HEK293 (cell line): ENCODE results near the gene PEX7.

Source experiments
- KLF8 ChIP-seq: fragments of 450-650 bp; formaldehyde crosslinking; IDR thresholded peaks from 2 replicates; pipeline ENCODE4 v1.5.1; 2016; ENCODE audit warnings: missing biosample characterization, missing genetic modification characterization
- OVOL3 ChIP-seq: fragments of 450-650 bp; formaldehyde crosslinking; IDR thresholded peaks from 2 replicates; pipeline ENCODE4 v1.5.1; 2016; ENCODE audit warnings: missing biosample characterization, missing genetic modification characterization
- PRDM4 ChIP-seq: fragments of 450-650 bp; formaldehyde crosslinking; IDR thresholded peaks from 2 replicates; pipeline ENCODE4 v1.5.1; 2017; ENCODE audit warnings: missing biosample characterization, missing genetic modification characterization
- ZBTB17 ChIP-seq: fragments of 450-650 bp; formaldehyde crosslinking; IDR thresholded peaks from 2 replicates; pipeline ENCODE4 v1.5.1; 2016; ENCODE audit warnings: missing biosample characterization, missing genetic modification characterization
- ZFP37 ChIP-seq: fragments of 450-650 bp; formaldehyde crosslinking; IDR thresholded peaks from 2 replicates; pipeline ENCODE4 v1.5.1; 2016; ENCODE audit warnings: missing biosample characterization, missing genetic modification characterization
- ZNF112 ChIP-seq: fragments of 450-650 bp; formaldehyde crosslinking; IDR thresholded peaks from 2 replicates; pipeline ENCODE4 v1.5.0; 2017; ENCODE audit warnings: missing biosample characterization, missing genetic modification characterization
- ZNF138 ChIP-seq: fragments of 450-650 bp; formaldehyde crosslinking; IDR thresholded peaks from 2 replicates; pipeline ENCODE4 v1.5.1; 2016; ENCODE audit warnings: missing biosample characterization, missing genetic modification characterization, borderline replicate concordance
- ZNF148 ChIP-seq: fragments of 450-650 bp; formaldehyde crosslinking; IDR thresholded peaks from 2 replicates; pipeline ENCODE4 v1.5.0; 2017; ENCODE audit warnings: missing biosample characterization, missing genetic modification characterization, borderline replicate concordance
- ZNF174 ChIP-seq: fragments of 450-650 bp; formaldehyde crosslinking; IDR thresholded peaks from 2 replicates; pipeline ENCODE4 v1.5.0; 2017; ENCODE audit warnings: missing biosample characterization, mild to moderate bottlenecking, missing genetic modification characterization
- ZNF184 ChIP-seq: fragments of 450-650 bp; IDR thresholded peaks from 2 replicates; pipeline ENCODE4 v1.5.1; 2018; ENCODE audit warnings: missing biosample characterization, mild to moderate bottlenecking, missing genetic modification characterization
- ZNF211 ChIP-seq: fragments of 450-650 bp; formaldehyde crosslinking; IDR thresholded peaks from 2 replicates; pipeline ENCODE4 v1.5.1; 2016; ENCODE audit warnings: low read depth, missing biosample characterization, missing genetic modification characterization
- ZNF23 ChIP-seq: fragments of 450-650 bp; formaldehyde crosslinking; IDR thresholded peaks from 2 replicates; pipeline ENCODE4 v1.5.1; 2016; ENCODE audit warnings: missing biosample characterization, missing genetic modification characterization, borderline replicate concordance
- ZNF266 ChIP-seq: fragments of 450-650 bp; formaldehyde crosslinking; IDR thresholded peaks from 2 replicates; pipeline ENCODE4 v1.5.1; 2016; ENCODE audit warnings: missing biosample characterization, missing genetic modification characterization, low read depth
- ZNF280D ChIP-seq: fragments of 450-650 bp; formaldehyde crosslinking; IDR thresholded peaks from 2 replicates; pipeline ENCODE4 v1.5.1; 2016; ENCODE audit warnings: missing biosample characterization, missing genetic modification characterization
- ZNF324 ChIP-seq: fragments of 450-650 bp; formaldehyde crosslinking; IDR thresholded peaks from 2 replicates; pipeline ENCODE4 v1.5.1; 2016; ENCODE audit warnings: missing biosample characterization, missing genetic modification characterization
- ZNF335 ChIP-seq: fragments of 450-650 bp; formaldehyde crosslinking; conservative IDR thresholded peaks from 2 replicates; pipeline ENCODE4 v1.5.1; 2016; ENCODE audit warnings: missing biosample characterization, missing genetic modification characterization
- ZNF362 ChIP-seq: fragments of 450-650 bp; formaldehyde crosslinking; IDR thresholded peaks from 2 replicates; pipeline ENCODE4 v1.5.1; 2016; ENCODE audit warnings: missing biosample characterization, missing genetic modification characterization
- ZNF423 ChIP-seq: fragments of 450-650 bp; formaldehyde crosslinking; IDR thresholded peaks from 2 replicates; pipeline ENCODE4 v1.5.1; 2016; ENCODE audit warnings: missing biosample characterization, missing genetic modification characterization
- ZNF48 ChIP-seq: fragments of 450-650 bp; formaldehyde crosslinking; IDR thresholded peaks from 2 replicates; pipeline ENCODE4 v1.5.1; 2016; ENCODE audit warnings: missing biosample characterization, missing genetic modification characterization
- ZNF501 ChIP-seq: fragments of 450-650 bp; formaldehyde crosslinking; IDR thresholded peaks from 2 replicates; pipeline ENCODE4 v1.5.1; 2016; ENCODE audit warnings: missing biosample characterization, missing genetic modification characterization
- ZNF560 ChIP-seq: fragments of 450-650 bp; formaldehyde crosslinking; IDR thresholded peaks from 2 replicates; pipeline ENCODE4 v1.5.1; 2017; ENCODE audit warnings: missing biosample characterization, missing genetic modification characterization, borderline replicate concordance
- ZNF610 ChIP-seq: fragments of 450-650 bp; formaldehyde crosslinking; IDR thresholded peaks from 2 replicates; pipeline ENCODE4 v1.5.1; 2016; ENCODE audit warnings: missing biosample characterization, missing genetic modification characterization, borderline replicate concordance
- ZNF658 ChIP-seq: fragments of 450-650 bp; formaldehyde crosslinking; IDR thresholded peaks from 2 replicates; pipeline ENCODE4; 2016; ENCODE audit warnings: missing biosample characterization, missing genetic modification characterization
- ZNF677 ChIP-seq: fragments of 450-650 bp; IDR thresholded peaks from 2 replicates; pipeline ENCODE4 v1.5.0; 2018; ENCODE audit warnings: missing biosample characterization, mild to moderate bottlenecking, missing genetic modification characterization, moderate library complexity
- ZSCAN18 ChIP-seq: fragments of 450-650 bp; formaldehyde crosslinking; IDR thresholded peaks from 2 replicates; pipeline ENCODE4 v1.5.1; 2016; ENCODE audit warnings: missing biosample characterization, missing genetic modification characterization
- ZSCAN5A ChIP-seq: fragments of 450-650 bp; formaldehyde crosslinking; IDR thresholded peaks from 2 replicates; pipeline ENCODE4 v1.5.1; 2016; ENCODE audit warnings: missing biosample characterization, missing genetic modification characterization

Gene PEX7

GRCh38 chr6:136774228-136775041 lies 48.0 kb upstream of the PEX7 start (continued):
- TF ChIP-seq ZNF48: no peak
- TF ChIP-seq ZNF560 (tag by site-specific recombination): no peak
- peak; percentile 84; the same call in 1 of the 2 replicates for TF ChIP-seq ZNF184
- TF ChIP-seq PRDM4 (tag by site-specific recombination): peak; percentile 63; the same call in 1 of the 2 replicates
- TF ChIP-seq OVOL3 (tag by site-specific recombination): peak; percentile 33; the same call in 1 of the 2 replicates
- TF ChIP-seq ZFP37 (tag by site-specific recombination): peak; percentile 70; the same call in 1 of the 2 replicates
- TF ChIP-seq ZNF501 (tag by site-specific recombination): no peak
- TF ChIP-seq ZNF610 (tag by site-specific recombination): no peak
- TF ChIP-seq ZNF138 (tag by site-specific recombination): no peak
- TF ChIP-seq ZNF362 (tag by site-specific recombination): peak; percentile 96
- no peak for TF ChIP-seq ZNF148 (tag by site-specific recombination)
- TF ChIP-seq ZNF266 (tag by site-specific recombination): no peak
- no peak for TF ChIP-seq ZSCAN5A (tag by site-specific recombination)
- TF ChIP-seq ZNF280D: no peak
- no peak for TF ChIP-seq ZNF677 (tag by site-specific recombination)
- TF ChIP-seq ZBTB17: peak; percentile 38
- no peak for TF ChIP-seq ZNF112
- TF ChIP-seq ZNF335 (tag by site-specific recombination): peak; percentile 20; the same call in 1 of the 2 replicates
- TF ChIP-seq ZNF324 (tag by site-specific recombination): peak; percentile 44
- TF ChIP-seq ZNF23 (tag by site-specific recombination): no peak
- TF ChIP-seq ZNF211 (tag by site-specific recombination): no peak
- TF ChIP-seq KLF8 (tag by site-specific recombination): peak; percentile 78
- TF ChIP-seq ZNF174: no peak
- no peak for TF ChIP-seq ZSCAN18
- TF ChIP-seq ZNF423 (tag by site-specific recombination): no peak
- no peak for TF ChIP-seq ZNF658 (tag by site-specific recombination)
